Measurements from ENCODE around the gene BCKDK. TPM values are rescaled to one million over a fixed set of nuclear protein-coding genes. Genes with fewer than 3 reads are reported as not detected.

BCKDK gene
- total RNA-seq, 1 experiment from 2014 or later: 57.0 TPM

GRCh38 chr16:31149332-31149731 is 41.1 kb downstream of the BCKDK start:
- Mint-ChIP-seq H3K27me3 (ENCODE audit: low read depth) (peaks cover 34% of the 10 kb centered on the region), H3K4me1 (peaks cover 15 to 35% of the 10 kb centered on the region in 2 experiments), H3K36me3 (ENCODE audit: insufficient read depth in 1 of 3, low read depth in 3 of 3) (no peaks in the 10 kb centered on the region), H3K27ac (no peak overlapping the region; a peak in 1 of 7 replicates), H3K9me3 (no peaks in the 10 kb centered on the region; a peak in 1 of 5 replicates), H3K4me3 (no peak overlapping the region)
- Histone ChIP-seq H3K9me3 (ENCODE audit: control insufficient read depth, low read depth, low read length) (no peaks in the 10 kb centered on the region), H3K79me2 (ENCODE audit: insufficient read depth, low read length) (no peaks in the 10 kb centered on the region), H4K8ac (replicated peaks; ENCODE audit: insufficient read length, low read depth, low read length) (no peak overlapping the region), H3K27ac (ENCODE audit: insufficient read length, low read depth, low read length) (no peak overlapping the region), H3K4ac (ENCODE audit: low read depth, low read length) (no peak overlapping the region), H3K23me2 (ENCODE audit: insufficient read length, low read depth, low read length, poor library complexity, severe bottlenecking) (peaks cover 7% of the 10 kb centered on the region), H2BK120ac (ENCODE audit: low read depth, low read length, poor library complexity, severe bottlenecking) (no peak overlapping the region), H3K14ac (ENCODE audit: insufficient read depth, low read length) (no peak overlapping the region), H3K4me2 (ENCODE audit: insufficient read depth, insufficient read length, low read length) (no peak overlapping the region), H3K27me3 (ENCODE audit: insufficient read depth, low read length) (no peaks in the 10 kb centered on the region), H2BK5ac (ENCODE audit: insufficient read length, low read length) (no peak overlapping the region), H3K79me1 (ENCODE audit: insufficient read depth, low read depth, low read length, poor library complexity, severe bottlenecking) (no peaks in the 10 kb centered on the region), H3K23ac (ENCODE audit: insufficient read length, low read depth, low read length) (no peak overlapping the region), H2AK5ac (ENCODE audit: insufficient read length, low read length) (no peak overlapping the region), H3K56ac (ENCODE audit: insufficient read length, low read depth, low read length) (no peak overlapping the region), H2BK20ac (ENCODE audit: low read depth, low read length, poor library complexity, severe bottlenecking) (no peak overlapping the region), H4K5ac (ENCODE audit: insufficient read length, low read depth, low read length) (no peak overlapping the region), H3K9ac (ENCODE audit: extremely low read depth, insufficient read length, low read length) (no peak overlapping the region), H4K20me1 (ENCODE audit: control insufficient read depth, insufficient read depth, insufficient read length) (no peaks in the 10 kb centered on the region), H3K4me1 (ENCODE audit: insufficient read depth, low read length) (no peaks in the 10 kb centered on the region; the same call in 1 of the 2 replicates), H2BK12ac (ENCODE audit: insufficient read length, low read depth, low read length) (no peak overlapping the region), H3T11ph (ENCODE audit: low read length) (no peak overlapping the region), H3K18ac (ENCODE audit: insufficient read length, low read depth, low read length) (no peak overlapping the region), H2BK15ac (ENCODE audit: low read depth, low read length) (no peak overlapping the region), H4K91ac (ENCODE audit: insufficient read length, low read depth, low read length) (no peak overlapping the region), H2AFZ (ENCODE audit: low read length) (no peak overlapping the region)
- TF ChIP-seq CTCF (conservative IDR thresholded peaks at IDR 0.05): no peak
- no CpG with 5 or more reads among the region's 5 CpGs for WGBS (ENCODE audit: extremely low coverage, insufficient read length, low lambda C conversion rate)
- DNase-seq: no peak

Measured in H9 (cell line).